HG03066 (cell line): ENCODE data around the gene CENPT.

Experiments used
- ATAC-seq: cut with Tn5 transposase; IDR thresholded peaks from one replicate; pipeline ENCODE4 v1.9.1; 2021; ENCODE audit warnings: low read depth; ENCODE audit not compliant: unreplicated experiment

CENPT gene

GRCh38 chr16:67779256-67780014 is 68.1 kb downstream of the CENPT start:
- ATAC-seq = no peak
